RWPE2 (cell line): Measurements from ENCODE around the gene NKX1-1.

ENCODE experiments used
- ATAC-seq: fragments of 200-7000 bp; cut with Tn5 transposase; 3 replicates; pipeline ENCODE4 v1.9.1; 2021; ENCODE audit warnings: low read depth
- DNase-seq: peaks from one replicate; pipeline ENCODE4 v3.0.0-alpha.2; 2020; ENCODE audit warnings: low spot score
- H3K27ac ChIP-seq: fragments of 450-650 bp; 2 replicates; pipeline ENCODE4 v1.5.1; 2017; ENCODE audit warnings: mild to moderate bottlenecking; ENCODE audit not compliant: poor library complexity, severe bottlenecking
- H3K27me3 ChIP-seq: fragments of 250-450 bp; sonication (Bioruptor Pico); 2 replicates; pipeline ENCODE4 v1.5.1; 2021; ENCODE audit warnings: mild to moderate bottlenecking, moderate library complexity; ENCODE audit not compliant: insufficient read depth, poor library complexity, severe bottlenecking
- H3K36me3 ChIP-seq: fragments of 250-450 bp; sonication (Bioruptor Pico); 2 replicates; pipeline ENCODE4 v1.5.1; 2020; ENCODE audit warnings: low read depth, mild to moderate bottlenecking, moderate library complexity
- H3K4me1 ChIP-seq: fragments of 250-450 bp; sonication (Bioruptor Pico); 2 replicates; pipeline ENCODE4 v1.5.1; 2021; ENCODE audit warnings: mild to moderate bottlenecking, moderate library complexity; ENCODE audit not compliant: insufficient read depth, poor library complexity, severe bottlenecking
- H3K4me3 ChIP-seq: fragments of 250-450 bp; sonication (Bioruptor Pico); 2 replicates; pipeline ENCODE4 v1.5.1; 2021; ENCODE audit warnings: mild to moderate bottlenecking, moderate library complexity; ENCODE audit not compliant: severe bottlenecking
- H3K9me3 ChIP-seq: fragments of 250-450 bp; sonication (Bioruptor Pico); 2 replicates; pipeline ENCODE4 v1.5.1; 2021; ENCODE audit warnings: mild to moderate bottlenecking, moderate library complexity; ENCODE audit not compliant: severe bottlenecking
- TF ChIP-seq, protein P1 (sequence below): fragments of 450-650 bp; IDR thresholded peaks from one replicate; pipeline ENCODE4 v1.5.1; 2017; ENCODE audit warnings: mild to moderate bottlenecking, moderate library complexity; ENCODE audit not compliant: poor library complexity, severe bottlenecking

Gene NKX1-1

DNA sequence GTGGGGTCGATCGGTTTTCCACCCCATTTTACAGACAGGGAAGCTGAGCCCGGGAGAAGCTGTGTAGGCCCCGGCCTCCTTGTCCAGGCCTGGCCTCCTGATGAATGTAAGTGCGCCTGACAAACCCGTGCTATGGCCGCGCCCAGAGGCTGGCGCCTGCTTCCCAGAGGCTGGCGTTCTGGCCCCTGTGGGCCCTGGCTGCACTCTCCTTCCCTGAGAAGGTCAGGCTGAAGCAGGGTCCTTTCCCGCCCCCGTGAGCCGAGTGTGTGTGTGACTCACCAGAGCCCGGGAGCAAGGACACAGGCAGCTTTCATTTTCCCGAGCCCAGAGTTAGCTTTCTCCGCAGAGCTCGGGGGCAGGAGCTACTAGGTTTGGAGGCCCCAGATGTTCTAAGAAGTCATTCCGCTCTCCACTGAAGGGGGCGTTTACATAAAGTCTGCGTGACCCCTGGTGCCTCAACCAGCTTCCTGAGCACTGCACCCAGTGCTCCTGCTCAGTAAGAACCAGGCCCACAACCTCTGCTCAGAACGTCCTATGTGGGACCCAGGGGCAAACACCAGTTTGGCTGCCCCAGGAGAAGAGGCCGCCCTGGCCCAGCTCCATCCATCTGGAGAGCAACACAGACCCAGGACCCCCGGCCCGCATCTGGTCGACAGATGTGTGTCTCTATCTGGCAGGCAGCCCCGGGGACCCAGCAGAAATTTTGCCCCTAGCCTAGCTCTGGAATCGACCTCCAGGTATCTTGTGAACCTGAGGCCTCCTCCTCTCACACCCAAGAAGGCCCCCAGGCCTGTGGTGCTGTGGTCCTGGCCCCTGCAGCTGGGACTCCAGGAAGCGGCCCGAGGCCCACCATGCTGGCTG, 45.6 kb downstream of the NKX1-1 start:
- no peak for ATAC-seq
- Histone ChIP-seq H3K36me3 (peaks cover 20% of the 10 kb centered on the region), H3K27ac (no peak overlapping the region)

GRCh38 chr4:1359976-1360375, 46.3 kb downstream of the NKX1-1 start:
- no peaks in the 10 kb centered on the region for H3K27me3 ChIP-seq
- H3K36me3 ChIP-seq = peaks cover 20% of the 10 kb centered on the region
- no peak for ATAC-seq
- no peak overlapping the region for H3K4me3 ChIP-seq
- H3K4me1 ChIP-seq = no peaks in the 10 kb centered on the region
- no peaks in the 10 kb centered on the region for H3K9me3 ChIP-seq
- no peak for DNase-seq
- TF ChIP-seq, protein P1, sequence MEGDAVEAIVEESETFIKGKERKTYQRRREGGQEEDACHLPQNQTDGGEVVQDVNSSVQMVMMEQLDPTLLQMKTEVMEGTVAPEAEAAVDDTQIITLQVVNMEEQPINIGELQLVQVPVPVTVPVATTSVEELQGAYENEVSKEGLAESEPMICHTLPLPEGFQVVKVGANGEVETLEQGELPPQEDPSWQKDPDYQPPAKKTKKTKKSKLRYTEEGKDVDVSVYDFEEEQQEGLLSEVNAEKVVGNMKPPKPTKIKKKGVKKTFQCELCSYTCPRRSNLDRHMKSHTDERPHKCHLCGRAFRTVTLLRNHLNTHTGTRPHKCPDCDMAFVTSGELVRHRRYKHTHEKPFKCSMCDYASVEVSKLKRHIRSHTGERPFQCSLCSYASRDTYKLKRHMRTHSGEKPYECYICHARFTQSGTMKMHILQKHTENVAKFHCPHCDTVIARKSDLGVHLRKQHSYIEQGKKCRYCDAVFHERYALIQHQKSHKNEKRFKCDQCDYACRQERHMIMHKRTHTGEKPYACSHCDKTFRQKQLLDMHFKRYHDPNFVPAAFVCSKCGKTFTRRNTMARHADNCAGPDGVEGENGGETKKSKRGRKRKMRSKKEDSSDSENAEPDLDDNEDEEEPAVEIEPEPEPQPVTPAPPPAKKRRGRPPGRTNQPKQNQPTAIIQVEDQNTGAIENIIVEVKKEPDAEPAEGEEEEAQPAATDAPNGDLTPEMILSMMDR = no peak
- H3K27ac ChIP-seq = no peak overlapping the region

More for the DNA sequence above, 45.6 kb downstream of the NKX1-1 start:
- no peaks in the 10 kb centered on the region for H3K27me3 ChIP-seq
- no peaks in the 10 kb centered on the region for H3K4me1 ChIP-seq
- no peaks in the 10 kb centered on the region for H3K9me3 ChIP-seq
- DNase-seq = no peak
- TF ChIP-seq, protein P1 = no peak
- H3K4me3 ChIP-seq = no peak overlapping the region

DNA sequence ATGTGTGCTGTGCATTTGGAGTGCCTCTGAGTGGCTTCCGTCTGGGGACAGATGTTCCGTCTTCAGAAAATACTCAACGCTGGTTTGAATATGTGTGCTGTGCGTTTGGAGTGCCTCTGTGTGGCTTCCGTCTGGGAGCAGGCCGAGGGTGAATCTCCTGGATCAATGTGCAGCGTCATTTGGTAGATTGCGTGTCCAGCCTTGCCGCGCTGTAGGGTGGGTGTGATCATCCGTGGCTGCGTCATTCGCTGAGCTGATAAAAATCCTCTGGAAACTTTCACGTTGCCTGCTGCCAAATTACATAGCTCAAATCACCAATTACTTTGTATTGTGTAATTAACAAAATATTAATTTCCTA, 47.1 kb downstream of the NKX1-1 start:
- TF ChIP-seq, protein P1 = no peak
- Histone ChIP-seq H3K36me3 (peaks cover 20% of the 10 kb centered on the region), H3K4me1 (no peaks in the 10 kb centered on the region), H3K27ac (no peak overlapping the region), H3K9me3 (no peaks in the 10 kb centered on the region), H3K27me3 (no peaks in the 10 kb centered on the region), H3K4me3 (no peak overlapping the region)
- no peak for DNase-seq
- ATAC-seq = no peak

GRCh38 chr4:1358421-1359143, 47.7 kb downstream of the NKX1-1 start:
- no peak overlapping the region for H3K27ac ChIP-seq
- H3K36me3 ChIP-seq = peaks cover 20% of the 10 kb centered on the region
- no peaks in the 10 kb centered on the region for H3K9me3 ChIP-seq
- H3K27me3 ChIP-seq = no peaks in the 10 kb centered on the region
- DNase-seq (no peak), ATAC-seq (no peak)
- TF ChIP-seq, protein P1 = no peak
- no peak overlapping the region for H3K4me3 ChIP-seq
- H3K4me1 ChIP-seq = no peaks in the 10 kb centered on the region
